ENCODE data around the gene HARS2. TPM values are rescaled to one million over a fixed set of nuclear protein-coding genes. Genes with fewer than 3 reads are reported as not detected.
A peak's percentile ranks its signal among the peaks of the same experiment; 100 is the strongest.
"Not testable (repeated sequence)": the region's sequence is repeated elsewhere in the genome, so short reads cannot be mapped to it uniquely, and the experiment has no call there.

The HARS2 gene
- total RNA-seq, 1 donor = 28.6 TPM

DNA sequence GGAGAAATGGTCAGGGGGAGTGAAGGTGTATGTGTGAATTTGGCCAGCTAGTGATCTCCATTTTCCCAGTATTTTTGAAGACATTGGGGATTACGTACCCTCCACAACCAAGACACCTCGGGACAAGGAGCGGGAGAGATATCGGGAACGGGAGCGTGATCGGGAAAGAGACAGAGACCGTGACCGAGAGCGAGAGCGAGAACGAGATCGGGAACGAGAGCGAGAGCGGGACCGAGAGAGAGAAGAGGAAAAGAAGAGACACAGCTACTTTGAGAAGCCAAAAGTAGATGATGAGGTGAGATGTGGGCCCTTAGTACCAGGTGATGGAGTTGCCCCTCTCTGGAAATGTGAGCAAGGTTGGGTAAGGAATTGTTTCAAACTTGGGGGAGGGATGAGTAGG lies 32.4 kb upstream of the HARS2 start:
- Histone ChIP-seq H3K27me3 (ENCODE audit: insufficient read depth, low read length) (no peaks in the 10 kb centered on the region), H3K4me3 (ENCODE audit: insufficient read depth, low read length) (no peak overlapping the region), H3K9me3 (ENCODE audit: low read depth, low read length) (no peaks in the 10 kb centered on the region), H2AFZ (ENCODE audit: low read length) (no peak overlapping the region), H3K36me3 (ENCODE audit: insufficient read depth, low read length) (peaks cover 94% of the 10 kb centered on the region), H3K79me2 (ENCODE audit: insufficient read depth, low read length) (no peaks in the 10 kb centered on the region), H3K4me2 (ENCODE audit: insufficient read depth, low read length) (no peak overlapping the region), H4K20me1 (ENCODE audit: insufficient read depth, low read length) (no peaks in the 10 kb centered on the region), H3K4me1 (ENCODE audit: insufficient read depth, low read length) (no peaks in the 10 kb centered on the region), H3K27ac (ENCODE audit: low read depth, low read length) (no peak overlapping the region)
- DNase-seq (ENCODE audit: insufficient read length, low spot score, missing footprints) = no peak
- no peak for TF ChIP-seq CTCF (IDR thresholded peaks at IDR 0.05; ENCODE audit: extremely low read depth, low read depth, low read length)

GRCh38 chr5:140660371-140660770 lies 30.9 kb upstream of the HARS2 start:
- H3K27ac ChIP-seq (ENCODE audit: low read depth, low read length); H3K79me2 ChIP-seq (ENCODE audit: insufficient read depth, low read length); H3K4me2 ChIP-seq (ENCODE audit: insufficient read depth, low read length); H4K20me1 ChIP-seq (ENCODE audit: insufficient read depth, low read length); H3K27me3 ChIP-seq (ENCODE audit: insufficient read depth, low read length); H3K4me1 ChIP-seq (ENCODE audit: insufficient read depth, low read length); DNase-seq (ENCODE audit: insufficient read length, low spot score, missing footprints); H3K4me3 ChIP-seq (ENCODE audit: insufficient read depth, low read length); H3K9me3 ChIP-seq (ENCODE audit: low read depth, low read length); H2AFZ ChIP-seq (ENCODE audit: low read length): not testable (repeated sequence)
- H3K36me3 ChIP-seq (ENCODE audit: insufficient read depth, low read length) = peaks cover 79% of the 10 kb centered on the region

DNA sequence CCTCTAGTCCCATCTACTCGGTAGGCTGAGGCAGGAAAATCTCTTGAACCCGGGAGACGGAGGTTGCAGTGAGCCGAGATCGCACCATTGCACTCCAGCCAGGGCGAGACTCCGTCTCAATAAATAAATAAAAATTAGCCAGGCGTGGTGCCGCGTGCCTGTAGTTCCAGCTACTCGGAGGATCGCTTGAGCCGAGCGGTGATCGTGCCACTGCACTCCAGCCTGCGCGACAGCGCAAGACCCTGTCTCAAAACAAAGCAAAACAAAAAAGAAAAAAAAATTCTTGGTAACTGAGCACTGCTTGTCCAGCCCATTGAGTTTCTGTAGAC lies 27.3 kb upstream of the HARS2 start:
- H2AFZ ChIP-seq (ENCODE audit: low read length) = peak overlapping the region; percentile 84
- TF ChIP-seq CTCF (IDR thresholded peaks at IDR 0.05; ENCODE audit: extremely low read depth, low read depth, low read length) = no peak

DNA sequence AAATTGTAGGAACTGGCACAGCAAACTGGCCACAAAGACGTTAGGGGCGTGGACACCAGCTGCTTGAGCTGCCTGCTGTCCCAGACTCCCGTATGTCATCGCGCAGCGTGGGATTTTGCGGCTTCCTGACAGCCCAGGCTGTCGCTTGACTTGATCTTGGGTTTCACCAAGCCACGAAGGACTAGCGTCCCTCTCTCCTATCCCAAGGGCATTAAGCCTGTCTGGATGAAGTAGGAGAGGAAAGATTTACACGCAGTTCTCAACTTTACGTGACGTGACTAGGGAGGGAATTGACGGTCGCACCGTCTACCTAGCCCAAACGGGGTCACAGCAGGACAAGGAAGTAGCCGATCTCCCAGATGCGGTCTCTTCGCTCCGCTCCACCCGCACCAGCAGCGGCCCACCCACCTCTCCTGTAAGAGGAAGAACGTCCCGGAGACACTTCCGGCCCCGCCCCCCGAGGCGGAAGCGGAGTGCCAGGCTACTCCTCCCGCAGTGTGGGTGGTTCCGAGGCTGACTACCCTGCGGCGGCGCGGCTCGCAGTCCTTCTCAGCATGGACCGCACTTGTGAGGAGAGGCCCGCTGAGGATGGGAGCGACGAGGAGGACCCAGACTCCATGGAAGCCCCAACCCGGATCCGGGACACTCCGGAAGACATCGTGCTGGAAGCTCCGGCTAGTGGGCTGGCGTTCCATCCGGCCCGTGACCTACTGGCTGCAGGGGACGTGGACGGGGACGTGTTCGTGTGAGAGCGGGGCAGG lies 26.7 kb upstream of the HARS2 start, which contains the start of gene WDR55:
Gene WDR55 (plus strand): TSS at position 546 of the 761 bp plus-strand sequence. CDS start 9 bp downstream, at position 555.
- Histone ChIP-seq H3K36me3 (ENCODE audit: insufficient read depth, low read length) (peaks cover 56% of the 10 kb centered on the region), H3K27ac (ENCODE audit: low read depth, low read length) (peak within 1 kb of the TSS; percentile 84), H3K27me3 (ENCODE audit: insufficient read depth, low read length) (no peaks in the 10 kb centered on the region), H3K9me3 (ENCODE audit: low read depth, low read length) (no peaks in the 10 kb centered on the region), H3K79me2 (ENCODE audit: insufficient read depth, low read length) (peaks cover 43% of the 10 kb centered on the region), H4K20me1 (ENCODE audit: insufficient read depth, low read length) (peaks cover 13% of the 10 kb centered on the region), H2AFZ (ENCODE audit: low read length) (peak within 1 kb of the TSS; percentile 84), H3K4me3 (ENCODE audit: insufficient read depth, low read length) (peak within 1 kb of the TSS; percentile 84), H3K4me1 (ENCODE audit: insufficient read depth, low read length) (peaks cover 6% of the 10 kb centered on the region), H3K4me2 (ENCODE audit: insufficient read depth, low read length) (peak within 1 kb of the TSS; percentile 90)
- peak; percentile 99 for DNase-seq (ENCODE audit: insufficient read length, low spot score, missing footprints)
- TF ChIP-seq CTCF (IDR thresholded peaks at IDR 0.05; ENCODE audit: extremely low read depth, low read depth, low read length) = no peak

More for the DNA sequence above, 27.3 kb upstream of the HARS2 start:
- Histone ChIP-seq H3K4me2 (ENCODE audit: insufficient read depth, low read length) (peak overlapping the region; percentile 90), H4K20me1 (ENCODE audit: insufficient read depth, low read length) (peaks cover 13% of the 10 kb centered on the region), H3K79me2 (ENCODE audit: insufficient read depth, low read length) (peaks cover 39% of the 10 kb centered on the region), H3K4me1 (ENCODE audit: insufficient read depth, low read length) (peaks cover 6% of the 10 kb centered on the region), H3K4me3 (ENCODE audit: insufficient read depth, low read length) (peak overlapping the region; percentile 84), H3K27me3 (ENCODE audit: insufficient read depth, low read length) (no peaks in the 10 kb centered on the region), H3K36me3 (ENCODE audit: insufficient read depth, low read length) (peaks cover 56% of the 10 kb centered on the region), H3K9me3 (ENCODE audit: low read depth, low read length) (no peaks in the 10 kb centered on the region), H3K27ac (ENCODE audit: low read depth, low read length) (peak overlapping the region; percentile 84)
- no peak for DNase-seq (ENCODE audit: insufficient read length, low spot score, missing footprints)

DNA sequence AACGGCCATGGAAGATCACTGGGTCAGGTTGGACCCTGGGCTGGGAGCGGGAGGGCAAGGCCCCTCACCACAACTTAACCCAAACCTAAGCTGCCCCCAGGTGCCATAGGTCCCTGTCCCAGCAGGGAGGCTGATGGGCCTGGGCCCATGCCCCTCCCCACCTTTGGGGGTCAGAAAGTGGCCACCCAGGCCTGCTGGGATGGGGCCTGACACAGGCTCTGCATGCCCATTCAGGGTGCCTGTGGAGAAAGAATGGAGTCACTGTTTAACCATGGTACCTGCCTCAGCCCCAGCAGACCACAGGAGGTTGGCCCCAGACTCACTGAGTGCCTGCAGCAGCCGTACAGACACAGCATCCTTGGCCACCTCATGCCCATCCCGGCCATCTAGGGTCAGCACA lies 20.2 kb upstream of the HARS2 start:
- H3K4me1 ChIP-seq (ENCODE audit: insufficient read depth, low read length); H3K4me2 ChIP-seq (ENCODE audit: insufficient read depth, low read length); H3K9me3 ChIP-seq (ENCODE audit: low read depth, low read length); H3K27me3 ChIP-seq (ENCODE audit: insufficient read depth, low read length); H3K4me3 ChIP-seq (ENCODE audit: insufficient read depth, low read length); DNase-seq (ENCODE audit: insufficient read length, low spot score, missing footprints); H2AFZ ChIP-seq (ENCODE audit: low read length); H3K27ac ChIP-seq (ENCODE audit: low read depth, low read length): not testable (repeated sequence)
- Histone ChIP-seq H4K20me1 (ENCODE audit: insufficient read depth, low read length) (peaks cover 13% of the 10 kb centered on the region), H3K36me3 (ENCODE audit: insufficient read depth, low read length) (peaks cover 55% of the 10 kb centered on the region), H3K79me2 (ENCODE audit: insufficient read depth, low read length) (peaks cover 32% of the 10 kb centered on the region)
